ENCODE measurements around the gene SMPD3.

The SMPD3 gene

GRCh38 chr16:68357521-68357922, 90.8 kb downstream of the SMPD3 start:
- DNase-seq (ENCODE audit: low read depth, low spot score): no peak

GRCh38 chr16:68356919-68357286, 91.4 kb downstream of the SMPD3 start:
- DNase-seq (ENCODE audit: low read depth, low spot score): no peak

- DNase-seq (ENCODE audit: low read depth, low spot score): no peak
Measured at GRCh38 chr16:68356249-68356918, 91.9 kb downstream of the SMPD3 start.

GRCh38 chr16:68355447-68356248, 92.7 kb downstream of the SMPD3 start:
- DNase-seq (ENCODE audit: low read depth, low spot score): no peak

GRCh38 chr16:68354816-68355215, 93.5 kb downstream of the SMPD3 start:
- no peak for DNase-seq (ENCODE audit: low read depth, low spot score)

GRCh38 chr16:68353366-68353765, 94.9 kb downstream of the SMPD3 start:
- no peak for DNase-seq (ENCODE audit: low read depth, low spot score)

- no peak for DNase-seq (ENCODE audit: low read depth, low spot score)
Measured at GRCh38 chr16:68351991-68352431, 96.3 kb downstream of the SMPD3 start.

- DNase-seq (ENCODE audit: low read depth, low spot score): no peak
Measured at GRCh38 chr16:68351463-68351862, 96.8 kb downstream of the SMPD3 start.

- no peak for DNase-seq (ENCODE audit: low read depth, low spot score)
Measured at GRCh38 chr16:68350813-68351350, 97.4 kb downstream of the SMPD3 start.

GRCh38 chr16:68349838-68350410, 98.4 kb downstream of the SMPD3 start:
- DNase-seq (ENCODE audit: low read depth, low spot score): no peak

GRCh38 chr16:68348639-68349445, 99.5 kb downstream of the SMPD3 start:
- no peak for DNase-seq (ENCODE audit: low read depth, low spot score)

- no peak for DNase-seq (ENCODE audit: low read depth, low spot score)
Measured at GRCh38 chr16:68347605-68348004, 100.7 kb downstream of the SMPD3 start.

GRCh38 chr16:68346892-68347480, 101.3 kb downstream of the SMPD3 start:
- no peak for DNase-seq (ENCODE audit: low read depth, low spot score)

- no peak for DNase-seq (ENCODE audit: low read depth, low spot score)
Measured at GRCh38 chr16:68345958-68346635, 102.2 kb downstream of the SMPD3 start.

GRCh38 chr16:68345351-68345810, 102.9 kb downstream of the SMPD3 start:
- DNase-seq (ENCODE audit: low read depth, low spot score): no peak

GRCh38 chr16:68344252-68344651, 104.1 kb downstream of the SMPD3 start:
- no peak for DNase-seq (ENCODE audit: low read depth, low spot score)

- no peak for DNase-seq (ENCODE audit: low read depth, low spot score)
Measured at GRCh38 chr16:68343137-68343536, 105.2 kb downstream of the SMPD3 start.

GRCh38 chr16:68342620-68343019, 105.7 kb downstream of the SMPD3 start:
- DNase-seq (ENCODE audit: low read depth, low spot score): no peak

- DNase-seq (ENCODE audit: low read depth, low spot score): no peak
Measured at GRCh38 chr16:68339214-68339613, 109.1 kb downstream of the SMPD3 start.

GRCh38 chr16:68338326-68339119, 109.8 kb downstream of the SMPD3 start:
- no peak for DNase-seq (ENCODE audit: low read depth, low spot score)

All from smooth muscle cell of the brain vasculature (primary cell).